Liver (tissue), 9 donors: ENCODE results near the gene KYAT1. TPM values are rescaled to one million over a fixed set of nuclear protein-coding genes. Genes with fewer than 3 reads are reported as not detected.

Source experiments
- DNase-seq: peaks from one replicate; pipeline ENCODE4 v3.0.0-alpha.2; 2017; ENCODE audit warnings: low spot score
- H3K27ac ChIP-seq, 2 donors: one replicate each; pipeline ENCODE4 v1.7.0; 2013; ENCODE audit warnings: inconsistent platforms in 2 of 2, low read length in 2 of 2, control low read depth in 1 of 2, low read depth in 1 of 2, mild to moderate bottlenecking in 1 of 2
- H3K27me3 ChIP-seq, 4 donors: one replicate each; pipeline versions ENCODE4 v1.6.1 to v1.7.0; 2013; ENCODE audit warnings: low read length in 3 of 4, inconsistent platforms in 1 of 4, mild to moderate bottlenecking in 1 of 4, moderate library complexity in 1 of 4; ENCODE audit not compliant: control insufficient read depth in 4 of 4, insufficient read depth in 4 of 4
- H3K36me3 ChIP-seq, 4 donors: one replicate each; pipeline versions ENCODE4 v1.6.1 to v1.7.0; 2013; ENCODE audit warnings: low read length in 3 of 4, mild to moderate bottlenecking in 3 of 4, low read depth in 1 of 4, moderate library complexity in 1 of 4; ENCODE audit not compliant: control insufficient read depth in 4 of 4, insufficient read depth in 3 of 4
- H3K4me1 ChIP-seq, 4 donors: one replicate each; pipeline versions ENCODE4 v1.6.1 to v1.7.0; 2013; ENCODE audit warnings: low read length in 3 of 4, mild to moderate bottlenecking in 3 of 4, moderate library complexity in 1 of 4; ENCODE audit not compliant: control insufficient read depth in 4 of 4, insufficient read depth in 4 of 4
- H3K4me3 ChIP-seq, 3 donors: one replicate each; pipeline versions ENCODE4 v1.6.1 to v1.7.0; 2013; ENCODE audit warnings: low read length in 3 of 3, control low read depth in 1 of 3, low read depth in 1 of 3, mild to moderate bottlenecking in 1 of 3
- H3K9ac ChIP-seq, 2 donors: one replicate each; pipeline ENCODE4 v1.7.0; 2013; ENCODE audit warnings: low read length in 2 of 2, mild to moderate bottlenecking in 2 of 2, moderate library complexity in 2 of 2, control low read depth in 1 of 2, low read depth in 1 of 2
- H3K9me3 ChIP-seq, 4 donors: one replicate each; pipeline versions ENCODE4 v1.6.1 to v1.7.0; 2013; ENCODE audit warnings: low read length in 3 of 4; ENCODE audit not compliant: control insufficient read depth in 4 of 4
- EGR1 ChIP-seq, 2 donors: IDR thresholded peaks; 2 replicates each; pipeline ENCODE4 v1.6.1; 2016 to 2018; ENCODE audit warnings: antibody characterized with exemption in 2 of 2, low read depth in 2 of 2
- FOXA1 ChIP-seq: IDR thresholded peaks from 2 replicates; pipeline ENCODE4 v1.6.1; 2016; ENCODE audit warnings: antibody characterized with exemption
- FOXA2 ChIP-seq: IDR thresholded peaks from 2 replicates; pipeline ENCODE4 v1.6.1; 2016; ENCODE audit warnings: antibody characterized with exemption
- GABPA ChIP-seq, 2 donors: IDR thresholded peaks in 1 of 2; conservative IDR thresholded peaks in 1 of 2; 2 replicates each; pipeline ENCODE4 v1.6.1; 2016; ENCODE audit warnings: antibody characterized with exemption in 2 of 2, mild to moderate bottlenecking in 1 of 2, moderate library complexity in 1 of 2
- HNF4A ChIP-seq, 2 donors: conservative IDR thresholded peaks; 2 replicates each; pipeline ENCODE4 v1.6.1; 2016; ENCODE audit warnings: antibody characterized with exemption in 2 of 2, mild to moderate bottlenecking in 2 of 2
- HNF4G ChIP-seq: IDR thresholded peaks from 2 replicates; pipeline ENCODE4 v1.6.1; 2016; ENCODE audit warnings: antibody characterized with exemption
- JUND ChIP-seq, 2 donors: IDR thresholded peaks; 2 replicates each; pipeline ENCODE4 v1.6.1; 2016; ENCODE audit warnings: antibody characterized with exemption in 2 of 2
- NR2F2 ChIP-seq: IDR thresholded peaks from 2 replicates; pipeline ENCODE4 v1.6.1; 2016; ENCODE audit warnings: antibody characterized with exemption
- RAD21 ChIP-seq, 2 donors: IDR thresholded peaks; 2 replicates each; pipeline ENCODE4 v1.6.1; 2016; ENCODE audit warnings: antibody characterized with exemption in 2 of 2, mild to moderate bottlenecking in 2 of 2
- RXRA ChIP-seq, 2 donors: IDR thresholded peaks; 2 replicates each; pipeline ENCODE4 v1.6.1; 2017 to 2018; ENCODE audit warnings: antibody characterized with exemption in 2 of 2, mild to moderate bottlenecking in 1 of 2
- SP1 ChIP-seq: IDR thresholded peaks from 2 replicates; pipeline ENCODE4 v1.6.1; 2018; ENCODE audit warnings: antibody characterized with exemption, mild to moderate bottlenecking
- TAF1 ChIP-seq: conservative IDR thresholded peaks from 2 replicates; pipeline ENCODE4 v1.6.1; 2016; ENCODE audit warnings: antibody characterized with exemption, mild to moderate bottlenecking
- YY1 ChIP-seq: IDR thresholded peaks from 2 replicates; pipeline ENCODE4 v1.6.1; 2016; ENCODE audit warnings: antibody characterized with exemption, mild to moderate bottlenecking
- whole genome bisulfite sequencing: extraction: QIAGEN DNeasy Blood & Tissue Kit; methylation state at CpG from one replicate; pipeline ENCODE4 v1.1.7; 2013; 5-methylcytosine and 5-hydroxymethylcytosine counted together
- polyA plus RNA-seq, 2 donors: library from polyadenylated mRNA; stranded (reverse) in 1 of 2; unstranded in 1 of 2; fragments of 200-250 nt in 1 of 2; fragments of >200 nt in 1 of 2; fragmentation: Nextera tagmentation in 1 of 2; extraction: Ambion mirVana in 1 of 2; gene quantifications; one replicate each; pipeline versions ENCODE4 v1.2.1 to v1.2.3, GENCODE V29; 2013 to 2015
- total RNA-seq, 2 donors: library from RNA; depleted of rRNA; stranded (reverse); fragments of >200 nt; gene quantifications; one replicate each; pipeline ENCODE4 v1.2.3, GENCODE V29; 2014
- TF ChIP-seq, protein P1 (sequence below): IDR thresholded peaks from 2 replicates; pipeline ENCODE4 v1.6.1; 2016; ENCODE audit warnings: antibody characterized with exemption, mild to moderate bottlenecking
- TF ChIP-seq, protein P2 (sequence below): IDR thresholded peaks from 2 replicates; pipeline ENCODE4 v1.6.1; 2016; ENCODE audit warnings: antibody characterized with exemption
- TF ChIP-seq, protein P3 (sequence below): IDR thresholded peaks from 2 replicates; pipeline ENCODE4 v1.6.1; 2016; ENCODE audit warnings: antibody characterized with exemption
- TF ChIP-seq, protein P4 (sequence below): IDR thresholded peaks from 2 replicates; pipeline ENCODE4 v1.6.1; 2016; ENCODE audit warnings: antibody characterized with exemption
- TF ChIP-seq, protein P5 (sequence below): fragments of 150-350 bp; IDR thresholded peaks from 2 replicates; pipeline ENCODE4 v1.5.1; 2017; ENCODE audit warnings: improper control_type of control experiment, low read depth, low read length; ENCODE audit not compliant: missing input control
- donor health status: healthy.
- donor health status: healthy.
- donor health status: healthy.
- donor health status: healthy.
- donor health status: healthy.

KYAT1 gene
- total RNA-seq (1 to 10 TPM; 6.9 to 8.1 TPM), polyA plus RNA-seq (1 to 10 TPM; 3.8 to 8.0 TPM)

DNA sequence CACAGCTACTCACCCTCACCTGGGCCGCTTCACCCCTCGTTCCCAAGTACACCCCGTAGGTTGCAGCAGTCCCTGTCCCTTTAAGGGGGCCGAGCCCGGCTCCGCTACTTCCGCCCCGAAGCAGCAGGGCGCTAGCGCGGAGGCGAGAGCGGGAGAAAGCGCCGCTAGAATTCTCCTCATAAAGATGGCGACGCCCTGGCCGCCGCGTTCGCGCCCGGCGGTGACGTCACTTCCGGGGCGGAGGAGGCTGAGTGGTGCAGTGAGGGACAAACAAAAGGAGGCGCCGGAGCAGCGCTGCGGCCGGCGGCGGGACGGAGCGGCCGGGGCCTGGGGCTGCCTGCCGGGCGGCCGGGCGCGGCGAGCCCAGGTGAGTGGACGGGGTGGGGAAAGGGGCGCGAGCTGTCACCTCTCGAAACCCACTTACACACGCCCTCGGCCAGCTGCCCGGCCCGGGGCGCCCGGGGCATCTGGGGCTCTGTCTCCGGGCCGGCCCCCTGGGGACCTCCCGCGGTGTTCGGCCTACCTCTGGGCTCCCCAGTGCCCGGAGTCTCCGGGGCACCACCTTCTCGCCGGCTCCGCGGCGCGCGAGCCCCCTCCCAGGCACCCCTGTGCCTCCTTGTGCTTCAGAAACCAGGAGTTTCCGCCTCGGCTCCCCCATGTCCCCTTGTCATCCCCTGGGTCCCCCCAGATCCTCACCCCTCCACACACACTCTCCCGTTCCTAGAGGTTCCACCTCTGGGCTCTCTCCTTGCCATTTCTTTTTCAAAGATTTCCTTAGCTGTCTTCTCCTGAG, at the start of gene KYAT1, which contains the start of gene LRRC8A:
KYAT1 (minus strand) TSS at position 67 of the 793 bp plus-strand sequence. CDS start 36,545 bp downstream, outside the sequence.
LRRC8A (plus strand) TSS at position 250 of the 793 bp plus-strand sequence. CDS start 25,032 bp downstream, outside the sequence.
- TF ChIP-seq, protein P1, sequence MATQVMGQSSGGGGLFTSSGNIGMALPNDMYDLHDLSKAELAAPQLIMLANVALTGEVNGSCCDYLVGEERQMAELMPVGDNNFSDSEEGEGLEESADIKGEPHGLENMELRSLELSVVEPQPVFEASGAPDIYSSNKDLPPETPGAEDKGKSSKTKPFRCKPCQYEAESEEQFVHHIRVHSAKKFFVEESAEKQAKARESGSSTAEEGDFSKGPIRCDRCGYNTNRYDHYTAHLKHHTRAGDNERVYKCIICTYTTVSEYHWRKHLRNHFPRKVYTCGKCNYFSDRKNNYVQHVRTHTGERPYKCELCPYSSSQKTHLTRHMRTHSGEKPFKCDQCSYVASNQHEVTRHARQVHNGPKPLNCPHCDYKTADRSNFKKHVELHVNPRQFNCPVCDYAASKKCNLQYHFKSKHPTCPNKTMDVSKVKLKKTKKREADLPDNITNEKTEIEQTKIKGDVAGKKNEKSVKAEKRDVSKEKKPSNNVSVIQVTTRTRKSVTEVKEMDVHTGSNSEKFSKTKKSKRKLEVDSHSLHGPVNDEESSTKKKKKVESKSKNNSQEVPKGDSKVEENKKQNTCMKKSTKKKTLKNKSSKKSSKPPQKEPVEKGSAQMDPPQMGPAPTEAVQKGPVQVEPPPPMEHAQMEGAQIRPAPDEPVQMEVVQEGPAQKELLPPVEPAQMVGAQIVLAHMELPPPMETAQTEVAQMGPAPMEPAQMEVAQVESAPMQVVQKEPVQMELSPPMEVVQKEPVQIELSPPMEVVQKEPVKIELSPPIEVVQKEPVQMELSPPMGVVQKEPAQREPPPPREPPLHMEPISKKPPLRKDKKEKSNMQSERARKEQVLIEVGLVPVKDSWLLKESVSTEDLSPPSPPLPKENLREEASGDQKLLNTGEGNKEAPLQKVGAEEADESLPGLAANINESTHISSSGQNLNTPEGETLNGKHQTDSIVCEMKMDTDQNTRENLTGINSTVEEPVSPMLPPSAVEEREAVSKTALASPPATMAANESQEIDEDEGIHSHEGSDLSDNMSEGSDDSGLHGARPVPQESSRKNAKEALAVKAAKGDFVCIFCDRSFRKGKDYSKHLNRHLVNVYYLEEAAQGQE = peak; percentile 80
- TF ChIP-seq GABPA (IDR thresholded peaks at IDR 0.05 in 1 of 2, conservative IDR thresholded peaks at IDR 0.05 in 1 of 2) = peak; percentile 72 to 93
- TF ChIP-seq, protein P2, sequence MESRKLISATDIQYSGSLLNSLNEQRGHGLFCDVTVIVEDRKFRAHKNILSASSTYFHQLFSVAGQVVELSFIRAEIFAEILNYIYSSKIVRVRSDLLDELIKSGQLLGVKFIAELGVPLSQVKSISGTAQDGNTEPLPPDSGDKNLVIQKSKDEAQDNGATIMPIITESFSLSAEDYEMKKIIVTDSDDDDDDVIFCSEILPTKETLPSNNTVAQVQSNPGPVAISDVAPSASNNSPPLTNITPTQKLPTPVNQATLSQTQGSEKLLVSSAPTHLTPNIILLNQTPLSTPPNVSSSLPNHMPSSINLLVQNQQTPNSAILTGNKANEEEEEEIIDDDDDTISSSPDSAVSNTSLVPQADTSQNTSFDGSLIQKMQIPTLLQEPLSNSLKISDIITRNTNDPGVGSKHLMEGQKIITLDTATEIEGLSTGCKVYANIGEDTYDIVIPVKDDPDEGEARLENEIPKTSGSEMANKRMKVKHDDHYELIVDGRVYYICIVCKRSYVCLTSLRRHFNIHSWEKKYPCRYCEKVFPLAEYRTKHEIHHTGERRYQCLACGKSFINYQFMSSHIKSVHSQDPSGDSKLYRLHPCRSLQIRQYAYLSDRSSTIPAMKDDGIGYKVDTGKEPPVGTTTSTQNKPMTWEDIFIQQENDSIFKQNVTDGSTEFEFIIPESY = no peak
- no peak for TF ChIP-seq HNF4G
- TF ChIP-seq TAF1 = no peak
- TF ChIP-seq, protein P3, sequence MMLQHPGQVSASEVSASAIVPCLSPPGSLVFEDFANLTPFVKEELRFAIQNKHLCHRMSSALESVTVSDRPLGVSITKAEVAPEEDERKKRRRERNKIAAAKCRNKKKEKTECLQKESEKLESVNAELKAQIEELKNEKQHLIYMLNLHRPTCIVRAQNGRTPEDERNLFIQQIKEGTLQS = peak; percentile 38
- no peak for TF ChIP-seq FOXA2
- TF ChIP-seq EGR1 (IDR thresholded peaks at IDR 0.05; ENCODE audit: low read depth in 2 of 2) = peak in 1 of 2 donors; percentile 80
- TF ChIP-seq, protein P4, sequence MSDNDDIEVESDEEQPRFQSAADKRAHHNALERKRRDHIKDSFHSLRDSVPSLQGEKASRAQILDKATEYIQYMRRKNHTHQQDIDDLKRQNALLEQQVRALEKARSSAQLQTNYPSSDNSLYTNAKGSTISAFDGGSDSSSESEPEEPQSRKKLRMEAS = peak; percentile 95
- peak; percentile 52 to 61 for TF ChIP-seq RXRA (IDR thresholded peaks at IDR 0.05)
- TF ChIP-seq FOXA1 = peak; percentile 14
- TF ChIP-seq HNF4A (conservative IDR thresholded peaks at IDR 0.05) = peak; percentile 41 to 55
- peak; percentile 15 for TF ChIP-seq NR2F2
- TF ChIP-seq JUND (IDR thresholded peaks at IDR 0.05) = peak; percentile 16 to 59
- TF ChIP-seq SP1 = peak; percentile 65
- TF ChIP-seq, protein P5, sequence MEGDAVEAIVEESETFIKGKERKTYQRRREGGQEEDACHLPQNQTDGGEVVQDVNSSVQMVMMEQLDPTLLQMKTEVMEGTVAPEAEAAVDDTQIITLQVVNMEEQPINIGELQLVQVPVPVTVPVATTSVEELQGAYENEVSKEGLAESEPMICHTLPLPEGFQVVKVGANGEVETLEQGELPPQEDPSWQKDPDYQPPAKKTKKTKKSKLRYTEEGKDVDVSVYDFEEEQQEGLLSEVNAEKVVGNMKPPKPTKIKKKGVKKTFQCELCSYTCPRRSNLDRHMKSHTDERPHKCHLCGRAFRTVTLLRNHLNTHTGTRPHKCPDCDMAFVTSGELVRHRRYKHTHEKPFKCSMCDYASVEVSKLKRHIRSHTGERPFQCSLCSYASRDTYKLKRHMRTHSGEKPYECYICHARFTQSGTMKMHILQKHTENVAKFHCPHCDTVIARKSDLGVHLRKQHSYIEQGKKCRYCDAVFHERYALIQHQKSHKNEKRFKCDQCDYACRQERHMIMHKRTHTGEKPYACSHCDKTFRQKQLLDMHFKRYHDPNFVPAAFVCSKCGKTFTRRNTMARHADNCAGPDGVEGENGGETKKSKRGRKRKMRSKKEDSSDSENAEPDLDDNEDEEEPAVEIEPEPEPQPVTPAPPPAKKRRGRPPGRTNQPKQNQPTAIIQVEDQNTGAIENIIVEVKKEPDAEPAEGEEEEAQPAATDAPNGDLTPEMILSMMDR = no peak
- TF ChIP-seq RAD21 (IDR thresholded peaks at IDR 0.05) = peak; percentile 53 to 58
- TF ChIP-seq YY1 = peak; percentile 98
- no peaks in the 10 kb centered on the region for H3K27me3 ChIP-seq
- H3K27ac ChIP-seq = peak within 1 kb of the TSS; percentile 85 to 87

More for the DNA sequence above, at the start of gene KYAT1, which contains the start of gene LRRC8A:
- DNase-seq = peak; percentile 99
- WGBS = under 1% methylated on average over 70 of the region's 70 CpGs
- Histone ChIP-seq H3K36me3 (peaks cover 7 to 14% (median 10%) of the 10 kb centered on the region in 4 donors), H3K9ac (peak within 1 kb of the TSS; percentile 84 to 96), H3K9me3 (no peaks in the 10 kb centered on the region), H3K4me3 (peak within 1 kb of the TSS; percentile 79 to 90 (median 87)), H3K4me1 (peaks cover 12 to 56% (median 43%) of the 10 kb centered on the region in 4 donors)
